Astrocyte (in vitro differentiated cells and primary cell): ENCODE results near the gene DUS3L.

Experiments
- CTCF ChIP-seq: IDR thresholded peaks from 2 replicates; pipeline ENCODE4 v1.5.1; 2011; ENCODE audit warnings: low read depth, mild to moderate bottlenecking, inconsistent platforms, low read length, moderate library complexity; ENCODE audit not compliant: insufficient read depth
- EZH2 ChIP-seq: IDR thresholded peaks from 2 replicates; pipeline ENCODE4 v1.6.1; 2012; ENCODE audit warnings: mild to moderate bottlenecking, low read length, inconsistent platforms; ENCODE audit not compliant: insufficient read depth

GRCh38 chr19:5784581-5785147 is 6.3 kb downstream of the DUS3L start, which contains the start of gene PRR22:
- TF ChIP-seq CTCF (no peak), EZH2 (no peak)
